PFSK-1 (cell line): ENCODE data around the gene WNT7B.

Experiments used
- FOXP2 ChIP-seq: optimal IDR thresholded peaks from 2 replicates; pipeline ENCODE3; 2011; ENCODE audit warnings: borderline replicate concordance, control low read depth, inconsistent platforms; ENCODE audit not compliant: insufficient read depth; ENCODE audit errors: extremely low read length, extremely low read depth
- POLR2AphosphoS5 ChIP-seq: IDR thresholded peaks from 2 replicates; pipeline ENCODE4 v1.6.1; 2012; ENCODE audit warnings: low read depth, mild to moderate bottlenecking, control low read depth, low read length, moderate library complexity
- REST ChIP-seq, 2 experiments: IDR thresholded peaks; 2 replicates each; pipeline versions ENCODE4 v1.6.1 to v1.8.0; 2011 to 2012; ENCODE audit warnings: low read depth in 2 of 2, low read length in 2 of 2, control low read depth in 1 of 2, inconsistent platforms in 1 of 2, mild to moderate bottlenecking in 1 of 2, moderate library complexity in 1 of 2; ENCODE audit not compliant: insufficient read depth in 1 of 2
- SIN3A ChIP-seq: IDR thresholded peaks from 2 replicates; pipeline ENCODE4 v1.6.1; 2012; ENCODE audit warnings: mild to moderate bottlenecking, low read length, moderate library complexity, borderline replicate concordance; ENCODE audit not compliant: insufficient read depth
- TAF1 ChIP-seq: IDR thresholded peaks from 2 replicates; pipeline ENCODE4 v1.6.1; 2012; ENCODE audit warnings: low read length, control low read depth, borderline replicate concordance; ENCODE audit not compliant: insufficient read depth

Gene WNT7B

GRCh38 chr22:45911601-45912271 is 65.2 kb downstream of the WNT7B start:
- no peak for TF ChIP-seq SIN3A
- TF ChIP-seq FOXP2: no peak
- no peak for TF ChIP-seq TAF1
- TF ChIP-seq REST (IDR thresholded peaks at IDR 0.05; ENCODE audit: insufficient read depth in 1 of 2, low read depth in 2 of 2, low read length in 2 of 2): no peak
- TF ChIP-seq POLR2AphosphoS5: no peak

GRCh38 chr22:45910928-45911467 is 66.0 kb downstream of the WNT7B start:
- TF ChIP-seq POLR2AphosphoS5 (no peak), FOXP2 (no peak), TAF1 (no peak), REST (IDR thresholded peaks at IDR 0.05; ENCODE audit: insufficient read depth in 1 of 2, low read depth in 2 of 2, low read length in 2 of 2) (no peak), SIN3A (no peak)

GRCh38 chr22:45908961-45909360 is 68.0 kb downstream of the WNT7B start:
- no peak for TF ChIP-seq POLR2AphosphoS5
- TF ChIP-seq REST (IDR thresholded peaks at IDR 0.05; ENCODE audit: insufficient read depth in 1 of 2, low read depth in 2 of 2, low read length in 2 of 2): no peak

GRCh38 chr22:45907996-45908395 is 69.0 kb downstream of the WNT7B start:
- no peak for TF ChIP-seq POLR2AphosphoS5
- no peak for TF ChIP-seq TAF1
- no peak for TF ChIP-seq SIN3A
- no peak for TF ChIP-seq FOXP2
- TF ChIP-seq REST (IDR thresholded peaks at IDR 0.05; ENCODE audit: insufficient read depth in 1 of 2, low read depth in 2 of 2, low read length in 2 of 2): no peak

GRCh38 chr22:45907378-45907777 is 69.6 kb downstream of the WNT7B start:
- TF ChIP-seq POLR2AphosphoS5: no peak
